Measurements from ENCODE around the gene ACKR2.

- TF ChIP-seq CTCF (IDR thresholded peaks at IDR 0.05; ENCODE audit: low read depth, low read length) (no peak), EZH2phosphoT487 (IDR thresholded peaks at IDR 0.05; ENCODE audit: low read depth) (no peak)
These were observed 4.5 kb upstream of the ACKR2 start for GRCh38 chr3:42804831-42805132.
